EH (cell line): ENCODE data around the gene TMBIM1.
A peak's percentile ranks its signal among the peaks of the same experiment; 100 is the strongest.
"Not testable (repeated sequence)": the region's sequence is repeated elsewhere in the genome, so short reads cannot be mapped to it uniquely, and the experiment has no call there.

Source experiments
- DNase-seq: peaks from one replicate; pipeline ENCODE4 v3.0.0-alpha.2; 2015; ENCODE audit warnings: low read depth

The TMBIM1 gene

DNA sequence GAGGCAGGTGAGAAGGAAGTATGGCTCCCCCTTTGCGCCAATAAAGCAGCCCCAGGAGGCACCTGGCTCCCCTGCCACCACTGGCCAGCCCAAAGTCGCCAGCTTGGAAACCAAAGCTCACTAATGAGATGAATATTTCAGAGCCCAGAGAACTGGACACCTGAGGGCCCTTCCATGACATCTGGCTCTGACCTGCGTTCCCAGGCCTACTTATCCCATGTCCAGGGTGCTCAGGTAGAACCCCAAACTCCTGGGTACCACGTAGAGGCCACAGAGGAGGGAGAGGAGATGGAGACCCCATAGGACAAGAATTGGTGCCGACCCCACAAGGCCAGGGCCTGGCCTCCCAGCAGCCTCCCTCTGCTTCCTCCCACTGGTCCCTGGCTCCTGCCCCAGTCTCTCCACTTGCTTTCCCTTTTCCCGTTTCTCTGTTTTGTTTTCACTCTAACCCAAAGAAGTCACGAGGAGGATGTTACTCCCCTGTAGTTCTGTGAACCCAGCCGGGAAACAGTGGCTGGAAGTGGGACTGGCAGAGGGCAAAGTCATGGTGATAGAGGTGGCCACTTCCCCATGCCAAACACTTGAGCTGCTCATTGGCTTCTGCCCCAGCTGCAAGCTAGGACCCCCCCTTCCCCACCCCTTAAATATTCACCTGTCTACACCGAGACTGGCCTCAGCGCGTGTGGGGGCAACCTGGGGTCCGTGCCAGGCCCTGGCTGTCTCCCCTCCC lies 820 bp downstream of the TMBIM1 start:
- DNase-seq: peak; percentile 49

- no peak for DNase-seq
Observed at GRCh38 chr2:218290316-218291261, 1.7 kb downstream of the TMBIM1 start.

DNA sequence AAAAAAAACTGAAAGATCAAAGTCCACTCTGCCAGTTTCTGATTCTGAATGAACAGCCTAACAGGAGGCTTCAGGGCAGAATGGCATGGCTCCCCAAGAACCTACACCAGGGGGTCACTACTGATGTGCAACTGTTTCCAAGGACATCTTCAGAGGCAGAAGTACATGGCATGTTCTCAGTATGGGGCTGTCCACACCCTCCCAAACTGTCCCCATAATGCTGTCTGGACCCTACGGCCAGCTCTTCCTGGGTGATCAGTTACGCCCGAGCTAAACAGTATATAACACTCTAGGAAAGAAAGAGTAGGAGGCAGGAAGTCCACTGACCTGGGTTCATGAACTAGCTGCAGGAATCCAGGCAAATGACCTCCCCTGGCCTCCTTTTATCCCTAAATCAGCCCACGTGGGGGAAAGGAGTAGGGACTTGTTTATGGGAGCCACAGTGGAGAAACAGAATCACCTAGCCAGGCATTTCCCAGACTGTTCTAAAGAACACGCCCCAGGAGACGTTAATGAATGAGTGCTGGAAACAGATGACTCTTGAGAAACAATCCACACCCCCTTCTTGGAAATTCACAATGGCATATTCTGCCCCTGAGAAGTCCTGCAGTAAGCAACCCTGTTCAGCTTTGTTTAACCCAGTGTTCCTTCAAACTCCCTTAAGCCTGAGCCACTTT lies 2.5 kb downstream of the TMBIM1 start:
- DNase-seq: peak; percentile 39

- peak; percentile 97 for DNase-seq
Observed at GRCh38 chr2:218286570-218287459, 5.5 kb downstream of the TMBIM1 start.

DNA sequence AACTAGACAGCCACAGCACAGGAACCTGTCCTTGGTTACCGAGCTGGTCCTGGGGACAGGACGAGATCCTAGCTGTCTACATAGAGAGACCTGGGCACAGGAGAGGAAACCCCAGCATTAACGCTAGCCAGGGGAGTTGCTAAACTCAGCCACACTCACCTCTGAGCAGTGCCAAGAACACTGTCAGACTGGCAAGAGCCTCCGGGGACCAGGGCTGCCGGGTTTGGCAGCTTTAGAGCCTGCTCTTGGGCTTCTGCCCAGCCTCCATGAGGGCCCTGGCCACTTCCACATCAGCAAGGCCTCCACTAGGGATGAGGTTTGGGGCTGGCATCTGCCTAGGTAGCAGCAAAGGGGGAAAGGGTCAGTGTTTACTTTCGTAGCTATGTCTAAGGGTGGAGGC lies 6.7 kb downstream of the TMBIM1 start:
- DNase-seq: peak; percentile 48

- DNase-seq: peak; percentile 74
Observed at GRCh38 chr2:218284106-218284811, 8.0 kb downstream of the TMBIM1 start.

DNA sequence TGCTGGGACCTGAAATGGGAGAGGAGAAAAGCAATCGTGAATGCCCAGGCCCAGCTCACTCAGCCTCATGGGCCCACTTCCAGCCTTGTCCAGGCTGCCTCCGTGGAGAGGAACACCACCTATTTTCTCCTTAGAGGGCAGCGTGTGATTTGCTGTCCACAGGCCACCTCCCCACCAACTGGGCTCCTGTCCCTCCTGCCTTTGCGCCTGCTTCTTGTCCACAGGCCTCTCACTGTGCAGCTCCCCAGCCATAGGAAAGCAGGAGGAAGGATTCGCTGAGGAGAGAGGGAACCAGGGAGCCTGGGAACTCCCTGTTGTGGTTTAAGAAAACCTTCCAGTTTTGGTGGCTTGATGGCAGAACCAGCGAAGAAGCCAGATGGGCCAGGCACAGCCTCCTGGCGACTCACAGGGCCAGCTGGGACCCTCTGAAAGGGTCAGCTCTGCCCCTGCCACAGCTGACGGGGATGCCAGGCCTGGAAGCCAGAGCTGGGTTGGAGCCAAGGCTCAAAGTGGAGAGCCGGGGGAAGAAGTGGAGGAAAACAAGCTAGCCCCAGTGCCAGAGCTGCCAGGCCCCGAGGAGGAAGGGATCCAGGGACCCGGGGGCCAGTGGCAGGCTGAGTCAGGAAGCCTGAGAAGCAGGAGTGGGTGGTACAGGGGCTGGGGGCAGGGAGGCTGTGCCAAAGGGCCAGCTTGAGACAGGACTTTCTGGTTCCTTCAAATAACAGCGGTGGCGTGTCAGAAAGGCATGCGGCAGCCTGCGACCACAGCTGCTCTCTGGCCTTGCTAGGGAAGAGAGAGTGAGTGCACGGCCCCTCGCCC lies 9.9 kb downstream of the TMBIM1 start:
- peak; percentile 69 for DNase-seq

GRCh38 chr2:218281449-218281848 lies 10.9 kb downstream of the TMBIM1 start:
- DNase-seq: no peak

DNA sequence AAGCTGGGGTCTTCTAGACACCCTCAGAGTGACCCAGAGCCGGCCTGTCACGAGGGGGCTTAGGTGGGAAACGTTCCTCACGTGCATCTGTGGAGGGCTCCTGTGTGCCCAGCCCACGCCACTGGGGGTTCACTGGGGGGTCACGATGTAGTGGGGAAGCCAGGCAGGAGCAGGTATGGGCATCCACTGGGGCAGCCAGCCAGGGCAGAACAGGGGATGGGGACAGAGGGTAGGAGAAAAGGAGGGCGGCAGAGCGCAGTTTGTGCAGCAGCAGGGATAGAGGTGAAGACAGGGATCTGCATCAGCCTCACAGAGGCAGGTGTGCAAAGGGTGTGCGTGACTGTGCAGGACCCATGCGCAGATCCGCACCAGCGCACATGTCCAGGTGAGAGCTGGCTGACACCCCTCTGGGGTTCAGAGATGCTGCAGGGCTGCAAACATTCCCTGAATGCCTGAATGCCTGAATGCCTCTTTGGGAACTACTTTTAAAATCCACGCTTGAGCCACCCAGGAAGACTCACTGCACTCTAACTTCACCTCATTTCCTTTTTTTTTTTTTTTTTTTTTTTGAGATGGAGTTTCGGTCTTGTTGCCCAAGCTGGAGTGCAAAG lies 11.9 kb downstream of the TMBIM1 start:
- DNase-seq: no peak

- DNase-seq: no peak
Observed at GRCh38 chr2:218278531-218279360, 13.6 kb downstream of the TMBIM1 start.

DNA sequence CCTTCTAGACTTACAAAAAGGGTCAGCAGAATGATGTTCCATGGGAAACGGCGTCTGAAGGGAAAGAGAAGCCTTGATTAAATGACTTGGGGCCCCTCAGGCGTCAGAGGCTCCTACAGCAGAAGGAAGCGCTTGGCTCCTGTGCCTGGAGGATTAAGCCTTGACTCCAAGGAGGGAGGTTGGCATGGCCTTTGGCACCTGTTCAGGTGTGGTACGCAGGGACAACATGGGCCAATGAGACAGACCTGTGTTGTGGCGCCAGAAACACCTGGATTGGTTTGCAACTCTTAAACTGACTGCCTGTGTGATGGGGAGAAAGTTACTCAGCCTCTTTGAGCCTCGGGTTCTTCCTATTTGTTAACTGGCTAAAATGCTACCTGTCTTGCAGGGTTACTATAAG lies 14.4 kb downstream of the TMBIM1 start:
- no peak for DNase-seq

DNA sequence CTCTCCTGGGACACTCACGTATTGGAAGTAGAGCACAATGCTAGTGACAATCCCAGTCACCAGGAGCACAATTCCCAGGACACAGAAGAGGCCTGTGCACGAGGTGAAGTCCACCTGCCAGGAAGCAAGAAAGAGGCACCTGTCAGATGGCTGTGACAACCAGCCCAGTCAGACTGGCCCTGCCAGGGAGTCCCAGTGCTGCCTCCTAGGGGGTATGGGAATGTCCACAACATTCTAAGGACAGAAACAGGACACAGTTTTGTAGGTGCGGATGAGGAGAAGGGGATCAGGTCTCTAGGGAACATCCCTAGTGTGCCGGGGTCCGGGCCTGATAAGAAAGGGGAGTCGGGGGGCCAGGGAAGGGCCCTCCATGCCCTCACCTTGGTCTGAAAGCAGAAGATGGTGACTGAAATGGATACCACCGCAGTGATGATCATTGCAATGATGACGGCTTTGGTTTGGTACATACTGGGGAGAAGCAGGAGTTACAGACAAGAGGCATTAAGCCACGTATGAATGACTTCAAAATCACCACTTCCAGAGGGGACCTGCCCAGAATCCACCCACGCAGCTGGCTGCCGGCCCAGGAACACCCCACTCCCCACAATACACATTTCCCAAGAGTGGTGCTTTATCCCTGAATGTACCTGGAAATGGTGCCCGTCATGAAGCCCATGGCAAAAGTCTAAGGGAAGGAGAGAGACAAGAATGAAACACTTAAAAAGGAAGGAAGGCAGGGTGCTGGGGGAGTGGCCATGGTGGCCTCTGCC lies 15.1 kb downstream of the TMBIM1 start:
- DNase-seq: no peak

- no peak for DNase-seq
Observed at GRCh38 chr2:218275371-218276072, 16.8 kb downstream of the TMBIM1 start.

DNA sequence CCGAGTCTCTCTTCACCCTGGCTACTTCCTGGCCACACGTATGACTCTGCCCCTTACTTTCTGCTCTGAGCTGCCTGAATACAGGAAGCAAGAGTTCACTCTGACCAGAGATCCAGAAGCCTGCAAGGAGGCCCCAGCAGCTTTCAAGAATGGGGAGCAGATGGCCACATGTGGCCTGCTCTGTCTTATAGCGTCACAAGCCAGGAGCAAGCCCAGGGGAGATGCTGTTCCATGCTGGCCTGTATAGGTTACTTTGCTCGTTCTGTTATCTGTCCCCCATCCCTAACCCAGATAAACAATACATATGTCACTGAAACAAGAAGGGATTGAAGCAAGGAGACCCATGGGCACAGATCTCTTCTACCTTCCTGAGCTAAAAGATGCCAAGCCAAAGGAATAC lies 17.7 kb downstream of the TMBIM1 start:
- no peak for DNase-seq

DNA sequence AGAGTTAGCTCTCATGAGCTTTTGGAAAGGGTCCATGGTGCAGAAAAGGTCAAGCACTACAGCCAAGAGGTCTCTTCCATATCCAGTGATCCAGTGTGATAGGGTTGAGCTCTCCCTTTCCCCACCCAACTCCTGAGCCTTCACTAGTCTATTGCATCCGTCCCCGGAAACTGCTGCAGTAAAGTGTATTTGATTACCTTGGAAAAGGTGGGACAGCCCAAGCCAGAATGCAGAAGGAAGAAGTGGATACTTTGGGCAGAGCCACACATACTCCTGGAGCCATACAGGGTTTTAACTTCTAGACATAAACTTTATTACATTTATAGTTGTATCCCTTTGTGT lies 18.4 kb downstream of the TMBIM1 start:
- DNase-seq: no peak

DNA sequence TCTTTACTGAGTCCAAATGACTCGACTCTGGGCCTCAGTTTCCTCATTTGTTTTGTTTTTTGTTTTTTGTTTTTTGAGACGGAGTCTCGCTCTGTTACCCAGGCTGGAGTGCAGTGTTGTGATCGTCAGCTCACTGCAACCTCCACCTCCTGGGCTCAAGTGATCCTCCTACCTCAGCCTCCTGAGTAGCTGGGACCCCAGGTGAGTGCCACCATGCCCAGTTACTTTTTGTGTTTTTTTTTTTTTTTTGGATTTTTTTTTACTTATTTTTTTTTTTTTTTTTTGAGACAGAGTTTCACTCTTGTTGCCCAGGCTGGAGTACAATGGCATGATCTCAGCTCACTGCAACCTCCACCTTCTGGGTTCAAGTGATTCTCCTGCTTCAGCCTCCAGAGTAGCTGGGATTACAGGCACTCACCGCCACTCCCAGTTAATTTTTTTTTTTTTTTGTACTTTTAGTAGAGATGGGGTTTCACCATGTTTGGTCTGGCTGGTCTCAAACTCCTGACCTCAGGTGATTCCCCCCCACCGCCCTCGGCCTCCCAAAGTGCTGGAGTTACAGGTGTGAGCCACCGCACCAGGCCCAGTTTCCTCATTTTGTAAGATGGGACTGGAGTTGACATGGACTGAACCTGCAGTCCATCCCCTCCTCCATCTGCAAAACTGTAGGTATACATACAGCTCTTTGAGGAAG lies 18.9 kb downstream of the TMBIM1 start:
- not testable (repeated sequence) for DNase-seq
